ENCODE measurements around the gene SVIP. TPM values are rescaled to one million over a fixed set of nuclear protein-coding genes. Genes with fewer than 3 reads are reported as not detected.

The SVIP gene
- 10 to 100 TPM; 42.4 to 42.7 TPM for total RNA-seq

- ATAC-seq (ENCODE audit: low read depth): peak; percentile 86
- peak; percentile 93 for DNase-seq
- Mint-ChIP-seq H3K36me3 (peaks cover 14% of the 10 kb centered on the region), H3K27me3 (peaks cover 2% of the 10 kb centered on the region), H3K4me1 (peaks cover 15% of the 10 kb centered on the region), H3K9me3 (no peaks in the 10 kb centered on the region), H3K4me3 (peak within 1 kb of the TSS; percentile 91), H3K27ac (peak within 1 kb of the TSS; percentile 90)
- POLR2A ChIA-PET: interaction anchor here (1.1 kb wide), 1 partner anchor 204 kb away, joined by 8 read pairs; the partner anchor contains the start of gene FANCF
These were observed at the start of gene SVIP for GRCh38 chr11:22829231-22830081. Gene SVIP (minus strand): TSS chr11:22829801. CDS start chr11:22829748, 53 bp downstream.

- ATAC-seq (ENCODE audit: low read depth): no peak
- Mint-ChIP-seq H3K4me1 (no peaks in the 10 kb centered on the region), H3K9me3 (no peaks in the 10 kb centered on the region), H3K27ac (no peak overlapping the region), H3K27me3 (no peaks in the 10 kb centered on the region), H3K4me3 (no peak overlapping the region), H3K36me3 (no peaks in the 10 kb centered on the region)
- no peak for DNase-seq
- POLR2A ChIA-PET: no interaction called here
These were observed 49.0 kb upstream of the SVIP start for GRCh38 chr11:22878604-22879003.

GRCh38 chr11:22878039-22878438, 48.4 kb upstream of the SVIP start:
- ATAC-seq (ENCODE audit: low read depth): no peak
- Mint-ChIP-seq H3K27ac (no peak overlapping the region), H3K4me1 (no peaks in the 10 kb centered on the region), H3K27me3 (no peaks in the 10 kb centered on the region), H3K4me3 (no peak overlapping the region), H3K36me3 (no peaks in the 10 kb centered on the region), H3K9me3 (no peaks in the 10 kb centered on the region)
- POLR2A ChIA-PET: no interaction called here
- no peak for DNase-seq

GRCh38 chr11:22875869-22876473, 46.4 kb upstream of the SVIP start:
- Mint-ChIP-seq H3K9me3 (no peaks in the 10 kb centered on the region), H3K36me3 (no peaks in the 10 kb centered on the region), H3K4me1 (no peaks in the 10 kb centered on the region), H3K4me3 (no peak overlapping the region), H3K27ac (no peak overlapping the region), H3K27me3 (no peaks in the 10 kb centered on the region)
- ATAC-seq (ENCODE audit: low read depth) (peak; percentile 85), DNase-seq (peak; percentile 32)
- POLR2A ChIA-PET: no interaction called here

GRCh38 chr11:22869325-22869724, 39.7 kb upstream of the SVIP start:
- Mint-ChIP-seq H3K4me1 (no peaks in the 10 kb centered on the region), H3K36me3 (peaks cover 1% of the 10 kb centered on the region), H3K27me3 (no peaks in the 10 kb centered on the region), H3K9me3 (no peaks in the 10 kb centered on the region), H3K4me3 (no peak overlapping the region), H3K27ac (no peak overlapping the region)
- no peak for DNase-seq
- ATAC-seq (ENCODE audit: low read depth): no peak
- POLR2A ChIA-PET: no interaction called here

- Mint-ChIP-seq H3K36me3 (no peaks in the 10 kb centered on the region), H3K27me3 (no peaks in the 10 kb centered on the region), H3K27ac (no peak within 1 kb of the TSS), H3K4me1 (no peaks in the 10 kb centered on the region), H3K9me3 (no peaks in the 10 kb centered on the region), H3K4me3 (no peak within 1 kb of the TSS)
- no peak for DNase-seq
- POLR2A ChIA-PET: no interaction called here
- no peak for ATAC-seq (ENCODE audit: low read depth)
These were observed 30.6 kb upstream of the SVIP start, which contains the start of gene CCDC179 for GRCh38 chr11:22860241-22860640. Gene CCDC179 (minus strand): TSS chr11:22860474. CDS start chr11:22860421, 53 bp downstream.

- H3K9me3 Mint-ChIP-seq: no peaks in the 10 kb centered on the region
- POLR2A ChIA-PET: no interaction called here
- no peaks in the 10 kb centered on the region for H3K4me1 Mint-ChIP-seq
- no peak overlapping the region for H3K27ac Mint-ChIP-seq
- no peaks in the 10 kb centered on the region for H3K36me3 Mint-ChIP-seq
- DNase-seq (no peak), ATAC-seq (ENCODE audit: low read depth) (no peak)
- H3K27me3 Mint-ChIP-seq: no peaks in the 10 kb centered on the region
- no peak overlapping the region for H3K4me3 Mint-ChIP-seq
These were observed 30.2 kb upstream of the SVIP start for GRCh38 chr11:22859756-22860155.

GRCh38 chr11:22851477-22851876, 21.9 kb upstream of the SVIP start:
- Mint-ChIP-seq H3K4me1 (no peaks in the 10 kb centered on the region), H3K9me3 (peaks cover 2% of the 10 kb centered on the region), H3K27me3 (no peaks in the 10 kb centered on the region), H3K4me3 (no peak overlapping the region), H3K27ac (no peak overlapping the region), H3K36me3 (no peaks in the 10 kb centered on the region)
- DNase-seq: no peak
- POLR2A ChIA-PET: no interaction called here
- no peak for ATAC-seq (ENCODE audit: low read depth)

- ATAC-seq (ENCODE audit: low read depth) (no peak), DNase-seq (no peak)
- no peak overlapping the region for H3K4me3 Mint-ChIP-seq
- no peaks in the 10 kb centered on the region for H3K4me1 Mint-ChIP-seq
- peaks cover 2% of the 10 kb centered on the region for H3K36me3 Mint-ChIP-seq
- no peaks in the 10 kb centered on the region for H3K9me3 Mint-ChIP-seq
- POLR2A ChIA-PET: no interaction called here
- H3K27ac Mint-ChIP-seq: no peak overlapping the region
- no peaks in the 10 kb centered on the region for H3K27me3 Mint-ChIP-seq
These were observed 17.1 kb upstream of the SVIP start for GRCh38 chr11:22846726-22847125.

- H3K27me3 Mint-ChIP-seq: peaks cover 2% of the 10 kb centered on the region
- ATAC-seq (ENCODE audit: low read depth) (no peak), DNase-seq (no peak)
- no peak overlapping the region for H3K4me3 Mint-ChIP-seq
- POLR2A ChIA-PET: no interaction called here
- no peaks in the 10 kb centered on the region for H3K36me3 Mint-ChIP-seq
- H3K9me3 Mint-ChIP-seq: no peaks in the 10 kb centered on the region
- peaks cover 12% of the 10 kb centered on the region for H3K4me1 Mint-ChIP-seq
- H3K27ac Mint-ChIP-seq: no peak overlapping the region
These were observed 2.9 kb upstream of the SVIP start for GRCh38 chr11:22832315-22833015.

GRCh38 chr11:22830082-22830414, 447 bp upstream of the SVIP start:
- DNase-seq (no peak), ATAC-seq (ENCODE audit: low read depth) (no peak)
- peaks cover 14% of the 10 kb centered on the region for H3K4me1 Mint-ChIP-seq
- POLR2A ChIA-PET: no interaction called here
- peak overlapping the region; percentile 91 for H3K4me3 Mint-ChIP-seq
- peak overlapping the region; percentile 80 for H3K27ac Mint-ChIP-seq
- no peaks in the 10 kb centered on the region for H3K9me3 Mint-ChIP-seq
- peaks cover 8% of the 10 kb centered on the region for H3K36me3 Mint-ChIP-seq
- H3K27me3 Mint-ChIP-seq: peaks cover 2% of the 10 kb centered on the region

GRCh38 chr11:22828373-22828772, 1.2 kb downstream of the SVIP start:
- Mint-ChIP-seq H3K27me3 (peaks cover 2% of the 10 kb centered on the region), H3K27ac (peak overlapping the region; percentile 90), H3K9me3 (no peaks in the 10 kb centered on the region), H3K4me3 (peak overlapping the region; percentile 91), H3K36me3 (peaks cover 14% of the 10 kb centered on the region), H3K4me1 (peaks cover 15% of the 10 kb centered on the region)
- DNase-seq (no peak), ATAC-seq (ENCODE audit: low read depth) (no peak)
- POLR2A ChIA-PET: interaction anchor here (1.1 kb wide), 1 partner anchor 203 kb away, joined by 8 read pairs; the partner anchor contains the start of gene FANCF

- Mint-ChIP-seq H3K9me3 (no peaks in the 10 kb centered on the region), H3K27me3 (no peaks in the 10 kb centered on the region), H3K36me3 (peaks cover 42% of the 10 kb centered on the region), H3K4me1 (peaks cover 4% of the 10 kb centered on the region), H3K4me3 (no peak overlapping the region), H3K27ac (no peak overlapping the region)
- DNase-seq (no peak), ATAC-seq (ENCODE audit: low read depth) (no peak)
- POLR2A ChIA-PET: no interaction called here
These were observed 7.4 kb downstream of the SVIP start for GRCh38 chr11:22822203-22822602.
